ENCODE measurements around the gene MIOX. TPM values are rescaled to one million over a fixed set of nuclear protein-coding genes. Genes with fewer than 3 reads are reported as not detected.

MIOX gene
- total and polyA plus RNA-seq, 9 of the 15 experiments (the other 6 are each of a cell fraction or from before 2014, with no cell fraction given), result 0.08 TPM; not detected in 8

GRCh38 chr22:50483106-50483505, 3.6 kb upstream of the MIOX start:
- intact Hi-C loops (cut with micrococcal nuclease), result no loop called here
- no peak for FAIRE-seq
- CTCF ChIA-PET (ENCODE audit: low intra/inter-chr PET ratio), result no interaction called here
- TF ChIP-seq, protein P1, sequence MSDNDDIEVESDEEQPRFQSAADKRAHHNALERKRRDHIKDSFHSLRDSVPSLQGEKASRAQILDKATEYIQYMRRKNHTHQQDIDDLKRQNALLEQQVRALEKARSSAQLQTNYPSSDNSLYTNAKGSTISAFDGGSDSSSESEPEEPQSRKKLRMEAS (CRISPR knock-in tag; IDR thresholded peaks at IDR 0.05), result no peak
- TF ChIP-seq POLR2G (IDR thresholded peaks at IDR 0.05; ENCODE audit: low read depth, low read length) (no peak), ZNF583 (CRISPR knock-in tag; IDR thresholded peaks at IDR 0.05) (no peak), NR0B1 (IDR thresholded peaks at IDR 0.05; ENCODE audit: partially characterized antibody) (no peak), TSC22D4 (tag; IDR thresholded peaks at IDR 0.05) (no peak), SMAD3 (CRISPR knock-in tag; conservative IDR thresholded peaks at IDR 0.05) (no peak), MYC (IDR thresholded peaks at IDR 0.05; ENCODE audit: low read depth, low read length) (no peak), MYC (CRISPR knock-in tag; IDR thresholded peaks at IDR 0.05; ENCODE audit: borderline replicate concordance, low read depth) (no peak), THRAP3 (IDR thresholded peaks at IDR 0.05; ENCODE audit: borderline replicate concordance) (no peak), POLR3G (IDR thresholded peaks at IDR 0.05; ENCODE audit: extremely low read depth, insufficient read length, insufficient replicate concordance) (no peak), HES1 (IDR thresholded peaks at IDR 0.05; ENCODE audit: low read depth) (no peak), HDGF (IDR thresholded peaks at IDR 0.05) (no peak), TCFL5 (CRISPR knock-in tag; conservative IDR thresholded peaks at IDR 0.05) (no peak), SIX5 (IDR thresholded peaks at IDR 0.05; ENCODE audit: borderline replicate concordance in 1 of 2, insufficient read depth in 1 of 2, low read depth in 1 of 2, low read length in 2 of 2) (no peak), MCM2 (IDR thresholded peaks at IDR 0.05; ENCODE audit: low read depth) (no peak)
- TF ChIP-seq, protein P2, sequence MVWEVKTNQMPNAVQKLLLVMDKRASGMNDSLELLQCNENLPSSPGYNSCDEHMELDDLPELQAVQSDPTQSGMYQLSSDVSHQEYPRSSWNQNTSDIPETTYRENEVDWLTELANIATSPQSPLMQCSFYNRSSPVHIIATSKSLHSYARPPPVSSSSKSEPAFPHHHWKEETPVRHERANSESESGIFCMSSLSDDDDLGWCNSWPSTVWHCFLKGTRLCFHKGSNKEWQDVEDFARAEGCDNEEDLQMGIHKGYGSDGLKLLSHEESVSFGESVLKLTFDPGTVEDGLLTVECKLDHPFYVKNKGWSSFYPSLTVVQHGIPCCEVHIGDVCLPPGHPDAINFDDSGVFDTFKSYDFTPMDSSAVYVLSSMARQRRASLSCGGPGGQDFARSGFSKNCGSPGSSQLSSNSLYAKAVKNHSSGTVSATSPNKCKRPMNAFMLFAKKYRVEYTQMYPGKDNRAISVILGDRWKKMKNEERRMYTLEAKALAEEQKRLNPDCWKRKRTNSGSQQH (CRISPR knock-in tag; IDR thresholded peaks at IDR 0.05), result no peak
- TF ChIP-seq, protein P3, sequence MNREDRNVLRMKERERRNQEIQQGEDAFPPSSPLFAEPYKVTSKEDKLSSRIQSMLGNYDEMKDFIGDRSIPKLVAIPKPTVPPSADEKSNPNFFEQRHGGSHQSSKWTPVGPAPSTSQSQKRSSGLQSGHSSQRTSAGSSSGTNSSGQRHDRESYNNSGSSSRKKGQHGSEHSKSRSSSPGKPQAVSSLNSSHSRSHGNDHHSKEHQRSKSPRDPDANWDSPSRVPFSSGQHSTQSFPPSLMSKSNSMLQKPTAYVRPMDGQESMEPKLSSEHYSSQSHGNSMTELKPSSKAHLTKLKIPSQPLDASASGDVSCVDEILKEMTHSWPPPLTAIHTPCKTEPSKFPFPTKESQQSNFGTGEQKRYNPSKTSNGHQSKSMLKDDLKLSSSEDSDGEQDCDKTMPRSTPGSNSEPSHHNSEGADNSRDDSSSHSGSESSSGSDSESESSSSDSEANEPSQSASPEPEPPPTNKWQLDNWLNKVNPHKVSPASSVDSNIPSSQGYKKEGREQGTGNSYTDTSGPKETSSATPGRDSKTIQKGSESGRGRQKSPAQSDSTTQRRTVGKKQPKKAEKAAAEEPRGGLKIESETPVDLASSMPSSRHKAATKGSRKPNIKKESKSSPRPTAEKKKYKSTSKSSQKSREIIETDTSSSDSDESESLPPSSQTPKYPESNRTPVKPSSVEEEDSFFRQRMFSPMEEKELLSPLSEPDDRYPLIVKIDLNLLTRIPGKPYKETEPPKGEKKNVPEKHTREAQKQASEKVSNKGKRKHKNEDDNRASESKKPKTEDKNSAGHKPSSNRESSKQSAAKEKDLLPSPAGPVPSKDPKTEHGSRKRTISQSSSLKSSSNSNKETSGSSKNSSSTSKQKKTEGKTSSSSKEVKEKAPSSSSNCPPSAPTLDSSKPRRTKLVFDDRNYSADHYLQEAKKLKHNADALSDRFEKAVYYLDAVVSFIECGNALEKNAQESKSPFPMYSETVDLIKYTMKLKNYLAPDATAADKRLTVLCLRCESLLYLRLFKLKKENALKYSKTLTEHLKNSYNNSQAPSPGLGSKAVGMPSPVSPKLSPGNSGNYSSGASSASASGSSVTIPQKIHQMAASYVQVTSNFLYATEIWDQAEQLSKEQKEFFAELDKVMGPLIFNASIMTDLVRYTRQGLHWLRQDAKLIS (CRISPR knock-in tag; IDR thresholded peaks at IDR 0.05), result no peak

More at GRCh38 chr22:50483106-50483505, 3.6 kb upstream of the MIOX start:
- in situ Hi-C loops (cut with MboI), result no loop called here
- Histone ChIP-seq H4K20me1 (replicated peaks; ENCODE audit: control insufficient read depth, insufficient read depth, low read length) (no peaks in the 10 kb centered on the region), H3K79me2 (ENCODE audit: control insufficient read depth, insufficient read depth, low read length) (no peaks in the 10 kb centered on the region), H3K9ac (ENCODE audit: insufficient read depth in 1 of 2, low read depth in 2 of 2, low read length in 2 of 2) (no peak overlapping the region), H3K27me3 (ENCODE audit: control insufficient read depth in 2 of 2, insufficient read depth in 2 of 2, low read length in 2 of 2) (no peaks in the 10 kb centered on the region), H3K4me1 (replicated peaks in 1 of 2; ENCODE audit: control insufficient read depth in 2 of 2, insufficient read depth in 2 of 2, low read length in 2 of 2) (peaks cover 4 to 66% of the 10 kb centered on the region in 2 experiments; a peak in 3 of 5 replicates), H3K36me3 (ENCODE audit: control insufficient read depth, insufficient read depth, low read length) (no peaks in the 10 kb centered on the region), H3K9me1 (ENCODE audit: control insufficient read depth, insufficient read depth, low read length) (no peaks in the 10 kb centered on the region), H2AFZ (ENCODE audit: low read depth, low read length) (no peak overlapping the region), H3K4me3 (no peak overlapping the region), H3K9me3 (replicated peaks; ENCODE audit: control insufficient read depth, insufficient read depth, low read depth, low read length) (no peaks in the 10 kb centered on the region), H3K27ac (ENCODE audit: extremely low read depth, low read depth, low read length) (no peak overlapping the region), H3K4me2 (ENCODE audit: insufficient read depth, low read length) (no peak overlapping the region)
- POLR2A ChIA-PET, result interaction anchor here (1.2 kb wide), 1 partner anchor 9 kb away, joined by 5 read pairs; no protein-coding TSS in a partner anchor
- ATAC-seq, result no peak
- TSS peak; percentile 45 for BruUV-seq (replicated peaks)
- no peak for DNase-seq (ENCODE audit: extremely low read depth in 1 of 4, low spot score in 3 of 4)
- WGBS (ENCODE audit: insufficient coverage, low coverage, missing lambda C conversion rate), result 87% methylated on average over 6 of the region's 10 CpGs
